Activated T-cell treated with anti-CD3 and anti-CD28 coated beads, Interleukin-2, amount 50 U/mL, for 24 hours (primary cell): ENCODE data around the gene TGM5.

Source experiments
- DNase-seq: peaks from one replicate; pipeline ENCODE4 v3.0.0-alpha.2; 2020
- H3K27ac Mint-ChIP-seq: 2 replicates; pipeline ENCODE4 v1.8.0; 2020; ENCODE audit warnings: mild to moderate bottlenecking, mixed read lengths
- H3K27me3 Mint-ChIP-seq: 2 replicates; pipeline ENCODE4 v1.8.0; 2020; ENCODE audit warnings: mixed read lengths
- H3K36me3 Mint-ChIP-seq: 2 replicates; pipeline ENCODE4 v1.8.0; 2020; ENCODE audit warnings: low read depth, mixed read lengths
- H3K4me1 Mint-ChIP-seq: 2 replicates; pipeline ENCODE4 v1.8.0; 2020; ENCODE audit warnings: low read depth, mixed read lengths
- H3K4me3 Mint-ChIP-seq: 2 replicates; pipeline ENCODE4 v1.8.0; 2020; ENCODE audit warnings: mild to moderate bottlenecking, moderate library complexity, mixed read lengths
- H3K9me3 Mint-ChIP-seq: 2 replicates; pipeline ENCODE4 v1.8.0; 2020; ENCODE audit warnings: mixed read lengths

The TGM5 gene

GRCh38 chr15:43268111-43269105, 1.7 kb upstream of the TGM5 start:
- DNase-seq, result no peak
- H3K27ac Mint-ChIP-seq, result no peak overlapping the region
- peaks cover 3% of the 10 kb centered on the region for H3K9me3 Mint-ChIP-seq
- H3K27me3 Mint-ChIP-seq, result peaks cover 17% of the 10 kb centered on the region
- H3K4me1 Mint-ChIP-seq, result peaks cover 2% of the 10 kb centered on the region
- no peak overlapping the region for H3K4me3 Mint-ChIP-seq
- H3K36me3 Mint-ChIP-seq, result no peaks in the 10 kb centered on the region

GRCh38 chr15:43267439-43267838, 711 bp upstream of the TGM5 start:
- H3K4me1 Mint-ChIP-seq, result peaks cover 2% of the 10 kb centered on the region
- H3K4me3 Mint-ChIP-seq, result no peak overlapping the region
- peaks cover 12% of the 10 kb centered on the region for H3K27me3 Mint-ChIP-seq
- no peak for DNase-seq
- no peaks in the 10 kb centered on the region for H3K36me3 Mint-ChIP-seq
- H3K27ac Mint-ChIP-seq, result no peak overlapping the region
- peaks cover 3% of the 10 kb centered on the region for H3K9me3 Mint-ChIP-seq

- H3K36me3 Mint-ChIP-seq, result no peaks in the 10 kb centered on the region
- no peak overlapping the region for H3K4me3 Mint-ChIP-seq
- H3K27me3 Mint-ChIP-seq, result peaks cover 12% of the 10 kb centered on the region
- H3K9me3 Mint-ChIP-seq, result no peaks in the 10 kb centered on the region
- H3K27ac Mint-ChIP-seq, result no peak overlapping the region
- peaks cover 2% of the 10 kb centered on the region for H3K4me1 Mint-ChIP-seq
- DNase-seq, result no peak
Observed at GRCh38 chr15:43266386-43266785, 342 bp downstream of the TGM5 start.

- no peak overlapping the region for H3K27ac Mint-ChIP-seq
- no peak overlapping the region for H3K4me3 Mint-ChIP-seq
- peaks cover 3% of the 10 kb centered on the region for H3K27me3 Mint-ChIP-seq
- H3K9me3 Mint-ChIP-seq, result no peaks in the 10 kb centered on the region
- no peaks in the 10 kb centered on the region for H3K36me3 Mint-ChIP-seq
- no peaks in the 10 kb centered on the region for H3K4me1 Mint-ChIP-seq
- DNase-seq, result no peak
Observed at GRCh38 chr15:43260011-43260615, 6.6 kb downstream of the TGM5 start.

- Mint-ChIP-seq H3K4me1 (peaks cover 4% of the 10 kb centered on the region), H3K9me3 (no peaks in the 10 kb centered on the region), H3K27ac (no peak overlapping the region), H3K27me3 (peaks cover 6% of the 10 kb centered on the region), H3K4me3 (no peak overlapping the region), H3K36me3 (no peaks in the 10 kb centered on the region)
- DNase-seq, result no peak
Observed at GRCh38 chr15:43258781-43259180, 7.9 kb downstream of the TGM5 start.

GRCh38 chr15:43256341-43256740, 10.4 kb downstream of the TGM5 start:
- H3K9me3 Mint-ChIP-seq, result no peaks in the 10 kb centered on the region
- H3K27me3 Mint-ChIP-seq, result peaks cover 18% of the 10 kb centered on the region
- DNase-seq, result no peak
- no peak overlapping the region for H3K27ac Mint-ChIP-seq
- no peaks in the 10 kb centered on the region for H3K36me3 Mint-ChIP-seq
- H3K4me1 Mint-ChIP-seq, result peaks cover 22% of the 10 kb centered on the region
- H3K4me3 Mint-ChIP-seq, result no peak overlapping the region

GRCh38 chr15:43255376-43255775, 11.4 kb downstream of the TGM5 start:
- Mint-ChIP-seq H3K4me1 (peaks cover 28% of the 10 kb centered on the region), H3K9me3 (no peaks in the 10 kb centered on the region), H3K4me3 (no peak overlapping the region), H3K27ac (no peak overlapping the region), H3K36me3 (no peaks in the 10 kb centered on the region), H3K27me3 (peaks cover 18% of the 10 kb centered on the region)
- DNase-seq, result no peak

- Mint-ChIP-seq H3K4me3 (no peak overlapping the region), H3K9me3 (no peaks in the 10 kb centered on the region), H3K27me3 (peaks cover 18% of the 10 kb centered on the region), H3K27ac (peak overlapping the region; percentile 31), H3K36me3 (no peaks in the 10 kb centered on the region), H3K4me1 (peaks cover 38% of the 10 kb centered on the region)
- no peak for DNase-seq
Observed at GRCh38 chr15:43253431-43254403, 13.0 kb downstream of the TGM5 start.

- Mint-ChIP-seq H3K4me1 (peaks cover 38% of the 10 kb centered on the region), H3K27me3 (peaks cover 18% of the 10 kb centered on the region), H3K27ac (peak overlapping the region; percentile 88), H3K4me3 (no peak overlapping the region), H3K9me3 (no peaks in the 10 kb centered on the region), H3K36me3 (no peaks in the 10 kb centered on the region)
- no peak for DNase-seq
Observed at GRCh38 chr15:43251871-43252250, 14.9 kb downstream of the TGM5 start.

- peaks cover 18% of the 10 kb centered on the region for H3K27me3 Mint-ChIP-seq
- H3K27ac Mint-ChIP-seq, result peak overlapping the region; percentile 88
- no peak for DNase-seq
- no peak overlapping the region for H3K4me3 Mint-ChIP-seq
- H3K4me1 Mint-ChIP-seq, result peaks cover 38% of the 10 kb centered on the region
- no peaks in the 10 kb centered on the region for H3K9me3 Mint-ChIP-seq
- H3K36me3 Mint-ChIP-seq, result no peaks in the 10 kb centered on the region
Observed at GRCh38 chr15:43251185-43251870, 15.4 kb downstream of the TGM5 start.

GRCh38 chr15:43250785-43251184, 15.9 kb downstream of the TGM5 start:
- Mint-ChIP-seq H3K9me3 (no peaks in the 10 kb centered on the region), H3K27ac (no peak overlapping the region), H3K27me3 (peaks cover 18% of the 10 kb centered on the region), H3K36me3 (no peaks in the 10 kb centered on the region), H3K4me1 (peaks cover 38% of the 10 kb centered on the region), H3K4me3 (no peak overlapping the region)
- DNase-seq, result no peak

GRCh38 chr15:43249699-43250203, 17.0 kb downstream of the TGM5 start:
- Mint-ChIP-seq H3K27me3 (peaks cover 16% of the 10 kb centered on the region), H3K9me3 (no peaks in the 10 kb centered on the region), H3K4me1 (peaks cover 38% of the 10 kb centered on the region), H3K4me3 (no peak overlapping the region), H3K36me3 (no peaks in the 10 kb centered on the region), H3K27ac (peak overlapping the region; percentile 15)
- DNase-seq, result no peak

- Mint-ChIP-seq H3K27ac (peak overlapping the region; percentile 15), H3K27me3 (peaks cover 13% of the 10 kb centered on the region), H3K9me3 (no peaks in the 10 kb centered on the region), H3K4me1 (peaks cover 38% of the 10 kb centered on the region), H3K36me3 (no peaks in the 10 kb centered on the region), H3K4me3 (no peak overlapping the region)
- DNase-seq, result no peak
Observed at GRCh38 chr15:43249236-43249635, 17.5 kb downstream of the TGM5 start.
